CD4-positive, alpha-beta T cell treated with Interleukin-12 subunit alpha and Interleukin-12 subunit beta, for 1 hour (primary cell): ENCODE data around the gene WNT5A.
"Not testable (repeated sequence)": the region's sequence is repeated elsewhere in the genome, so short reads cannot be mapped to it uniquely, and the experiment has no call there.

Source experiments
- DNase-seq: peaks from one replicate; pipeline ENCODE4 v3.0.0-alpha.2; 2020

WNT5A gene

DNA sequence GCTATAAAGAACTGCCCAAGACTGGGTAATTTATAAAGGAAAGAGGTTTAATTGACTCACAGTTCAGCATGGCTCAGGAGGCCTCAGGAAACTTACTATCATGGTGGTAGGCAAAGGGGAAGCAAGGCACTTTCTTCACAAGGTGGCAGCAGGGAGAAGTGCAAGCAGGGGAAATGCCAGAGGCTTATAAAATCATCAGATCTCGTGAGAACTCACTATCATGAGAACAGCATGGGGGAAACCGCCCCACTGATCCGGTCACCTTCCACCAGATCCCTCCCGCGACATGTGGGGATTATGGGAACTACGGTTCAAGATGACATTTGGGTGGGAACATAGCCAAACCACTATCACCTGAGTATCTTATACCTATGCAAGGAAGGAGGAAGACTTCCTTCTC, 18.0 kb upstream of the WNT5A start:
- not testable (repeated sequence) for DNase-seq

DNA sequence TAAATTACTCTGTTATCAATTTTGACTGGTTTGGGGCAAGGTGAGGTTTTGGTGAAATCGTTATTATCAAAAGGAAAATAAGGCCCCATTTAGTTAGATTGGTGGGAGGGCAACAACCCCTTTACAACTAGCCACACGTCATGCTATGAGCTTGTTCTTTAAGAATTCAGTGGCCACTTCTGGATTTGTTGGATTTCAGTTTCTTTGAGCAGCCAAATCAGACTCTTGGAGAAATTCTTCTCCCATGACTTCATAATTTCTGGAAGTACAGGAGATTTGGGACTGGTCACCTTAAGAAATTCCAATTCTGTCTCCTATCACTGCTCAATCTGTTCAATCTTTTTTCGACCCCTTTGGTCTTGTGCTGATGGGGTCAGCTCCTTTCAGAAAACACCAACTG, 14.8 kb upstream of the WNT5A start:
- no peak for DNase-seq

GRCh38 chr3:55500555-55501330, 13.6 kb upstream of the WNT5A start:
- DNase-seq: no peak

GRCh38 chr3:55498520-55498919, 11.4 kb upstream of the WNT5A start:
- no peak for DNase-seq

DNA sequence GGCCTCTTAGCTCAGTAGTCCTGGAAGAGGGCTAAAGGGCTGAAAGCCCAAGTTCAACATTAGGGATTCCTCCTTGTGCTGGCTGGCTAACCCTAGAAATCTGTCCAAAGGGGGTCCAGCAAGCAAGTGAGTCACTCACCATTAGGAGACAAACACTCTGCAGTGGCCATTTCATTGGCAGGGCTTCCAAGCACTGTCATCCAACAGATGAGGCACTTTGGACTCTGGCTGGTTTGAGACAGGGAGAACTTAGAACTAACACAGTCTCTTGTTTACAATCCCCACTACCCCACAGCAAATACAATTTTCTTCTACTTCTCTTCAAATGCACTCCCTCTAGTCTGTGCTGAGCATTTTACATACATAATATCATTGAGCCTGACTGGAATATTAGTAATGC, 10.1 kb upstream of the WNT5A start:
- no peak for DNase-seq

- DNase-seq: no peak
These were observed 7.9 kb upstream of the WNT5A start for GRCh38 chr3:55494976-55495375.

DNA sequence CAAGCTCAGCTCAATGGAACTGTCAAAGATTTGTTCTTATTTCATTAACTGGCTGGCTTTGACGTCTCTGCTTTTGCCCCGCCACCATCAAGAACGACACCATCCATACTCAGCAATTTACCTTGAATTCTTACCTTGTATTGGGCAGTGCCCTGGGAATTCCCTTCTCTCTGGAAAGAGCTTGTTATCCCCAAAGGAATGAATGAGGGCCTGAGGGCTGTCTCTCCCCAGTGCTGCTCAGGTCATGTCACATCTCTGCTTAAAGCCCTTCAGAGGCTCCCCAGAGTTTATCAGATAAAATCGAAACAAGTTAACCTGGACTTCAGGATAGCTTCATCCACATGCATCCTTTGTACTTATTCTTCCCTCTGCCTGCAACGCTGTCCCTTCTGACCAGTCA, 5.9 kb upstream of the WNT5A start:
- no peak for DNase-seq

- DNase-seq: no peak
These were observed 4.2 kb upstream of the WNT5A start for GRCh38 chr3:55491296-55491816.

DNA sequence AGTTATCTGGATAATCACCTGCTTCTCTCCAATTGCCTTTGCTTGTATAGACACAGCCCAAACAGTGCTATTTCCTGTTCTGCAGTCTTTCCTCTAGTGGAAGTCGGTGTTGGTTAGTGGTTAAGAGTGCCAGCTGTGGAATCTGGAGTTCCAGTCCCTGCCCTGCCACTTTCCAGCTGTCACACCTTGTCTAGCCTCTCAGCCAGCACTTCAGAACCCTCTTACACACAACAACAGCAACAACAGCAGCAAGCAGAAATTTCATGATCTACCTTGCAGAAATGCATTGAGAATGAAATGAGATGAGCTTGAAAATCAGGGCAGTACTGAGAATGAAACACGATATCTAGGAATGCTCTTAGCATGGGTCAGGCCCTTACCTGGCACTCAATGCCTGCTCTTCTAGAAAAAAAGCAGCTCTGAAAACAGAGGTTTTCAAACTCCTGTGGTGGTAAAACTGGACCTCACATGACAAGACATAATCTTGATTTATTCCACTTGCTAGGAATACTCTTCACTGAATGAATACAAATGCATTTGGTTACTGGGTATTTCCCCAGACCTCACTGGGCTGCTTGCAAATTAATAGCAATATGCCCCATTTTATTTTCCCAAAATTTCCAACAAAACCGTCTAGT, 3.3 kb upstream of the WNT5A start:
- no peak for DNase-seq

DNA sequence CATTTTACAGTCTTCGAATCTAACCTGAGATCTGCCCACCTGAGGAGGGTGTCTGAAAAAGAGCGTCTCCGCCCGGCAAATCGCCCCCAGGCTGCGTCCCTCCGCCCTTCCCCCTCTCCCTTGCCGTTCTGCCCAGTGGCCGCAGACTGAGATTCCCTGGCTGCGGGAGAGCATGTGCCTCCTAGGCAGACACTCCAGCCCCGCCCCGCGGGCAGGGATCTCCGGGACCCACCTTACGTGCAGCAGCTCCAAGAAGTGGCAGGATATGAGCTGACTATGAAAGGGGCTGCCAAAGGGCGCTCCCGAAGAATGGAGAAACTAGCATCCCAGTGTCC, 2.7 kb upstream of the WNT5A start:
- no peak for DNase-seq

DNA sequence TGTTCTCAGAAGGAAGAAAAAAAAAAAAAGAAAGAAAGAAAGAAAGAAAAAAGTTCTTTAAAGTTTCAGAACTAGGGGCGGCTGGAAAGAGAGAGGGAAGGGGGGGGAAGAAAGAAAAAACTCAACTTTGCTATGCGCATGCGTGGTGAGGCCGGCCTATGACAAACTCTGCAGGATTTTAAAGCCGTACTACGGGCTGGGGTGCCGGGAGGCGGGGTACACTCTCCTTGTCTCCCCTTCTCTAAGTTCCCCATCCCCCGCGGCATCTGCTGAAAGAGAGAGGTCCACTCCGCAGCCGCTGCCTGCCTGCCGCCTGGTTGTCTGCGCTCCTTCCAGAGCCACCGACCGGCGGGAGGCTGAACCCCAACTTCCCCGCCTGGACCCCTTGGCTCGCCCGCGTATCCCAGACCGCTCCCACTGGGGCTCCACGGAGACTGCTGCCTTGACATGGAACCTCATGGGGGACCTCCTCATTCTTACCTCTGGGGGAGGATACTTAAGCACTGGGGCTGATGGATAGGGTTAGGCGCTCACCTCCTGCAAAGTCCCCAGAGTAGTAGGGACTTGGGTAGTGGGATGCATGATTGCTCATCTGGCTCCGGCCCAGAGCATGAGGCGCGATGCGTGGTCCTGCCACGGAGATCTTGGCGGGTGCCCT, 1.4 kb upstream of the WNT5A start:
- no peak for DNase-seq

GRCh38 chr3:55487381-55488241, 505 bp upstream of the WNT5A start:
- no peak for DNase-seq

DNA sequence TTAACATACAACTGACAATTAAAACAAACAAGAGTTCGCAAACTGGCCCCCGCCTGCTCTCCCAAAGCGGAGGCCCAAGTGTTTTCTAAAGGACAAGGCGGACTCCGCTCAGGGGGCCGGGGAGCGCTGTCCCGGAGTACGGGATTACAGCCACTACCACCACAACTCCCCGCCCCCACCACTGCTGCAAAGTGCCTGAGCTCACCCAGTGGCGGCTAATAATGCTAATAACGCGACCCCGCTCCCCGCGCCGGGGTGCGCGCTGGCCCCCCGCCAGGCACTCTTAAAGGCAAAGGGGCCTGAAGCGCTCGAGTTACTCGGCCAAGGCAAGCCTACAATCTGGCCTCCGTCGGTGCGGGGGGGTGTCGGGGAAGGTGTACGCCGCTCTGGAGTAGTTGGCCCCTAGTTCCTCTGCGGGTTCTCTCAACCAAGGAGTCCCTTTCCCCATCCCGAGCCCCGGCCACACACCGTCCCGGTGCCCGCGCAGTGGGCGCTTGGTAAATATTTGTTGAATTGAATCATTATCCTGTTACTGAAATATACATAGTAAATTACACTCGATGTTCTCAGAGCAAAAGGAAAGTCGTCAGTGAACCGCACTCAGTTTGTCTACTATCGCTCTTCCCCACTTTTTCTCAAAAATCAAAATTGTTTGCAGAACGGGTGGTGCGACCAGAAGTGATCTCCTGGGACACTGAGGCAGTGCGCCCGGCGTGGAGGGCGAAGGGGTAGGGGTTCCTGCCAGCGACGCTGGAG, 827 bp downstream of the WNT5A start:
- no peak for DNase-seq

DNA sequence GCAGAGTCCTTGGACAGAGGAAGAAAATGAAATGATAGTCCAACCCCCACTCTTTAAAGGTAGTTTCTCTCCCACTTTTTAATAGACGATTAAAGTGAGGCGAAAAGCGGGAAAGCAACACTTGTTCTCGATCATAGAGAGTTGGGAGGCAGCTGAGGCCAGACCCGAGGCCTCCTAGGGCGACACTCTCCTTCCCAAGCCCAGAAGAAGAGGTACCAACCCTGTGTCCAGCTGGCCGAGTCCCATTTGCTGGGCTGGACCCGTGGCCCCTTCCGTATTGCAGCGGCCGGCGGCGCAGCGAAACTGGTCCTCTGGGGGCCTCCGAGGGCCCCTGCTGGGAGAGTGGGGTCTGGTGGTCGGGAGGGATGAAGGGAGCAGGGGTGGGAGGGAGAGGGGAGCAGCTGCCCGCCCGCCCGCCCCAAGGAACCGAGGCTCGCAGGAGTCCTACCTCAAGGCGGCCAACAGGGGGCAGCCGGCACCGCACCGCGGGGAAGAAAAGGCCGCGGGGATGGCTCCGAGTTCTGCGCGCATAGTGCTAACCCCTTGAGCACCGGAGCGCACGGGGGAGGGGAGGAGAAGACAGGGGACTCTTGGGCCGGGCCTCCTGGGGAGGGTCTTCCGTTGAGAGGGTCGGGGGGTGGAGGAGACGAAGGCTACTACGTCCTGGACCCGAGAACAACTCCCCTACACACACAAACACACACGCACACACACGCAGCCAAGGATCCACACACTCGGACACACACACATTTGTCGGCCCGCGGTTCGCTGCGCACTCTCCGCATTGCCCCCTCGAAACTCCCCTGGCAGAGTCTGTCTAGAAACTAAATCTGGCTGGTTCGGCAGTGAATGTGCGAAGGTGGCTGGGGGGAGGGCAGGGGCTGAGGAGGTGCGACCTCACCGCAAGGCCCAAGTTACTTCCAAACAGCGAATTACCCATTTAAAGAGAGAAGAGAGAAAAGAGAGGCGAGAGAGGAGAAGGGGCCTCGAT, 2.0 kb downstream of the WNT5A start:
- peak; percentile 8 for DNase-seq

GRCh38 chr3:55484191-55484689, 2.9 kb downstream of the WNT5A start:
- no peak for DNase-seq

DNA sequence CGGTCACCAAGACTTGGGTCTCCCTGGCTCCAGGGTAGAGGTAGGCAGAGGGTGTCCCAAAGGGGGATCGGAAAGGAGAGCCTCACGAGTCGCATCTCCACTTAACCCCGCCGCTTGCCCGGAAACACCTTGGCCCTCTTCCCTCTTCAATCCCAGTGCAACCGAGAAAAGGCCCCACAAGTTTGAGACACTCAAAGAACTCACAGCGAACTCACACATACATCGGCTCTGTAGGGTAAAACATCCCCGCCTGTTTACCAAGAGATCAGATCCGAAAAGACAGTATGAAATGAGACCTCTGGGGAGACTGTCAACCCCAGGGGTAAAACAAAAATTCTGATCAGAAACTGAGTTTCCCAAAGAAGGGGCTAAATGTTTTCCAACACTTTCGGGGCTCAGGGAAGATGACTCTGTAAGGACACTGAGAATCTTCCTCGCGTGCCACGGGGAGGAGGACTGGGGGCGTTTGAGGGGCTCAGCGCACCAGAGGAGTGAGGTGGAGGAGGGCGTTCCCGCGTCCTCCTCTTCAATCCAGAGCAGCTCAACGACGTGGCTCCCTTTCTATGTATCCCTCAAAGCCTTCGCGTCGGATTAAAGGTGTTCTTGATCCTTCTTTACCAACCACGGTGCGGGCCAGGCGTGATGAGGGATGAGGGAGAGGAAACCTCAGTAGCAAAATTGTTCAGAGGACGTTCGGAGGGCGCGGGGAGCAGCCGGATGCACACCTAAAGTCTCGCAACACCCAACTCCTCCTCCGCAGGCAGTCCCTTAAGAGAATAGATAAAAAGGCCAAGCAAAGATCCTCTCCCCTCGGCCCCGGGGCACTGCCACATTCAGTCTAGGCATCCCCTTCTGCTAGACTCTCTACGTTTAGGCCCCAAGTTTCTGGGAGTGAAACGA, 3.7 kb downstream of the WNT5A start:
- no peak for DNase-seq

DNA sequence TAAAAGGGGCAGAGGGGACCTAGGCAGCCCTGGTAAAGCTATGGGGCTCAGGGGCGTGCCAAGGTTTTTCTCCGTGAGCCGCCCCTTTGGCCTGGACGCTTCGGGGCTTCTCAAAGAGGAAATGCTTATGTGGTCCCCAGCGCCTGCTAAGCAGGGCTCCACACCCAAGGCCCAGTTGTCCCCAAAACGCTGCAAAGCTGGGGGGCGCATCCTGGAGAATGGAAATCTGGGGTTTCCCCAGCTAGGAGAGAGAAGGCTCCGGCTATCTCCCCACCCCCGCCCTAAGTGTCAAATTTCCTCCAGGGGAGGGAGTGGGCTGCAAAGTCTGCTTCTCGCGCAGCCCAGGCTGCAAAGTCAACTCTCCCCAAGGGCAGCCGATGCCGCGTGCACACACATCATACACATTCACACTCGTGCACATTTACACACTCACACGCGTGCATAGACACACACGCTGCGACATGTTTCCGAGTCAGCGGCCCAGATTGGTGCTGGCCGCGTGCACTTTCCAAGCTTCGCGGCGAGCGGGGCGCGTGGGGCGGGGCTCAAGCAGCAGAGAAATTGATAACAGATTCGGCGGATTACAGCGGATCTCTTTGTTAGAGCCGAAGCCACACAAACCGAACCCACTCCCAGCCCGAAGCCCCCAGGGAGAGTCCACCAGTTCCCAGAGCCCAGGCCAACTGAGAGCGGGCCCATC, 4.5 kb downstream of the WNT5A start:
- no peak for DNase-seq

- DNase-seq: no peak
These were observed 5.2 kb downstream of the WNT5A start for GRCh38 chr3:55481744-55482495.
